Astrocyte (in vitro differentiated cells and primary cell): ENCODE results near the gene ZNF485. TPM values are rescaled to one million over a fixed set of nuclear protein-coding genes. Genes with fewer than 3 reads are reported as not detected.

Experiments
- DNase-seq: peaks from one replicate; pipeline ENCODE4 v3.0.0-alpha.2; 2010; ENCODE audit warnings: low read depth
- FAIRE-seq: peaks from 2 replicates; lab custom pipeline; 2011; peaks lifted over from hg19 to GRCh38; lab: Jason Lieb, UNC
- H2AFZ ChIP-seq: 2 replicates; pipeline ENCODE4 v1.6.0; 2012; ENCODE audit warnings: low read depth, low read length, inconsistent platforms
- H3K27ac ChIP-seq: 2 replicates; pipeline ENCODE4 v1.5.1; 2011; ENCODE audit warnings: low read depth, low read length, inconsistent platforms
- H3K27me3 ChIP-seq: 2 replicates; pipeline ENCODE4 v1.6.0; 2011; ENCODE audit warnings: low read length, inconsistent platforms; ENCODE audit not compliant: insufficient read depth
- H3K36me3 ChIP-seq: 2 replicates; pipeline ENCODE4 v1.5.1; 2011; ENCODE audit warnings: low read length, inconsistent platforms; ENCODE audit not compliant: insufficient read depth
- H3K4me1 ChIP-seq: 2 replicates; pipeline ENCODE4 v1.5.1; 2011; ENCODE audit warnings: low read length, inconsistent platforms; ENCODE audit not compliant: insufficient read depth
- H3K4me2 ChIP-seq: 2 replicates; pipeline ENCODE4 v1.6.0; 2012; ENCODE audit warnings: low read length, inconsistent platforms
- H3K4me3 ChIP-seq: 2 replicates; pipeline ENCODE4 v1.5.1; 2011; ENCODE audit warnings: low read depth, mild to moderate bottlenecking, low read length, inconsistent platforms; ENCODE audit not compliant: insufficient read depth
- H3K79me2 ChIP-seq: 2 replicates; pipeline ENCODE4 v1.6.0; 2012; ENCODE audit warnings: mild to moderate bottlenecking, low read length, inconsistent platforms; ENCODE audit not compliant: insufficient read depth
- H3K9ac ChIP-seq: 2 replicates; pipeline ENCODE4 v1.6.0; 2012; ENCODE audit warnings: mild to moderate bottlenecking, low read length, inconsistent platforms
- H3K9me3 ChIP-seq: 2 replicates; pipeline ENCODE4 v1.5.1; 2012; ENCODE audit warnings: low read depth, mild to moderate bottlenecking, low read length, inconsistent platforms; ENCODE audit not compliant: insufficient read depth
- H4K20me1 ChIP-seq: 2 replicates; pipeline ENCODE4 v1.6.0; 2012; ENCODE audit warnings: low read length, inconsistent platforms; ENCODE audit not compliant: insufficient read depth
- H3K27ac Mint-ChIP-seq: one replicate; pipeline ENCODE4 v1.8.0; 2021; ENCODE audit warnings: mild to moderate bottlenecking, mixed read lengths; ENCODE audit not compliant: unreplicated experiment
- H3K27me3 Mint-ChIP-seq: one replicate; pipeline ENCODE4 v1.8.0; 2021; ENCODE audit warnings: low read depth, mixed read lengths; ENCODE audit not compliant: unreplicated experiment
- H3K36me3 Mint-ChIP-seq: one replicate; pipeline ENCODE4 v1.8.0; 2021; ENCODE audit warnings: low read depth, mixed read lengths; ENCODE audit not compliant: unreplicated experiment
- H3K4me1 Mint-ChIP-seq: one replicate; pipeline ENCODE4 v1.8.0; 2021; ENCODE audit warnings: low read depth, mixed read lengths; ENCODE audit not compliant: unreplicated experiment
- H3K4me3 Mint-ChIP-seq: one replicate; pipeline ENCODE4 v1.8.0; 2021; ENCODE audit warnings: mild to moderate bottlenecking, moderate library complexity, mixed read lengths; ENCODE audit not compliant: unreplicated experiment
- H3K9me3 Mint-ChIP-seq: one replicate; pipeline ENCODE4 v1.8.0; 2021; ENCODE audit warnings: mild to moderate bottlenecking, mixed read lengths; ENCODE audit not compliant: unreplicated experiment
- EZH2 ChIP-seq: IDR thresholded peaks from 2 replicates; pipeline ENCODE4 v1.6.1; 2012; ENCODE audit warnings: mild to moderate bottlenecking, low read length, inconsistent platforms; ENCODE audit not compliant: insufficient read depth
- total RNA-seq: library from RNA; stranded (reverse); gene quantifications from 2 replicates; pipeline ENCODE4 v1.2.1, GENCODE V29; 2021
- TF ChIP-seq, protein P1 (sequence below): IDR thresholded peaks from 2 replicates; pipeline ENCODE4 v1.5.1; 2011; ENCODE audit warnings: low read depth, mild to moderate bottlenecking, inconsistent platforms, low read length, moderate library complexity; ENCODE audit not compliant: insufficient read depth

Gene ZNF485
- total RNA-seq, 1 donor from 2014 or later = 4.3 TPM

DNA sequence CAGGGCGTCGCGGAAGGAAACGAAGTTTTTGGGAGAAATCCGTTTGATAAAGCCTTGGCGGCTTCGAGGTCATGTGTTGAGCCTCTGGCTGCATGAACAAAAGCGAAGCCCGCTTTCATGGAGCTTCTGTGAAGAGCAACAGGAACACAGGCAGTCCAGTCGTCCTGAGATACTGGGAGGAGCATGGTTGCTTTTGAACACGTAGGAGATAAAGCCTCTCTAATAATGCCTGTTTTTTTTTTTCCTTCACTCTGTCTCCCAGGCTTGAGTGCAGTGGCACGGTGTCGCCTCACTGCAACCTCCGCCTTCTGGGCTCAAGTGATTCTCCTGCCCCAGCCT is 42.9 kb downstream of the ZNF485 start:
- H3K27me3 ChIP-seq = no peaks in the 10 kb centered on the region
- H3K4me3 ChIP-seq = peak overlapping the region; percentile 74
- H3K4me3 Mint-ChIP-seq = peak overlapping the region; percentile 93
- H3K4me2 ChIP-seq = peak overlapping the region; percentile 97
- H3K4me1 Mint-ChIP-seq = peaks cover 6% of the 10 kb centered on the region
- H3K27ac ChIP-seq = peak overlapping the region; percentile 44
- no peak for TF ChIP-seq EZH2
- TF ChIP-seq, protein P1, sequence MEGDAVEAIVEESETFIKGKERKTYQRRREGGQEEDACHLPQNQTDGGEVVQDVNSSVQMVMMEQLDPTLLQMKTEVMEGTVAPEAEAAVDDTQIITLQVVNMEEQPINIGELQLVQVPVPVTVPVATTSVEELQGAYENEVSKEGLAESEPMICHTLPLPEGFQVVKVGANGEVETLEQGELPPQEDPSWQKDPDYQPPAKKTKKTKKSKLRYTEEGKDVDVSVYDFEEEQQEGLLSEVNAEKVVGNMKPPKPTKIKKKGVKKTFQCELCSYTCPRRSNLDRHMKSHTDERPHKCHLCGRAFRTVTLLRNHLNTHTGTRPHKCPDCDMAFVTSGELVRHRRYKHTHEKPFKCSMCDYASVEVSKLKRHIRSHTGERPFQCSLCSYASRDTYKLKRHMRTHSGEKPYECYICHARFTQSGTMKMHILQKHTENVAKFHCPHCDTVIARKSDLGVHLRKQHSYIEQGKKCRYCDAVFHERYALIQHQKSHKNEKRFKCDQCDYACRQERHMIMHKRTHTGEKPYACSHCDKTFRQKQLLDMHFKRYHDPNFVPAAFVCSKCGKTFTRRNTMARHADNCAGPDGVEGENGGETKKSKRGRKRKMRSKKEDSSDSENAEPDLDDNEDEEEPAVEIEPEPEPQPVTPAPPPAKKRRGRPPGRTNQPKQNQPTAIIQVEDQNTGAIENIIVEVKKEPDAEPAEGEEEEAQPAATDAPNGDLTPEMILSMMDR = no peak
- H3K79me2 ChIP-seq = peaks cover 11% of the 10 kb centered on the region
- peaks cover 43% of the 10 kb centered on the region for H3K9me3 Mint-ChIP-seq
- H3K4me1 ChIP-seq = no peaks in the 10 kb centered on the region
- peaks cover 15% of the 10 kb centered on the region for H3K36me3 ChIP-seq
- H2AFZ ChIP-seq = peak overlapping the region; percentile 99
- peaks cover 22% of the 10 kb centered on the region for H3K36me3 Mint-ChIP-seq
- H4K20me1 ChIP-seq = no peaks in the 10 kb centered on the region
- peak overlapping the region; percentile 90 for H3K9ac ChIP-seq
- FAIRE-seq = no peak
- peaks cover 3% of the 10 kb centered on the region for H3K27me3 Mint-ChIP-seq
- no peak for DNase-seq
- peaks cover 27% of the 10 kb centered on the region for H3K9me3 ChIP-seq
- H3K27ac Mint-ChIP-seq = peak overlapping the region; percentile 70

GRCh38 chr10:43653746-43654145 is 47.5 kb downstream of the ZNF485 start:
- H3K9ac ChIP-seq = no peak overlapping the region
- no peak for FAIRE-seq
- H3K27ac ChIP-seq = no peak overlapping the region
- Mint-ChIP-seq H3K36me3 (no peaks in the 10 kb centered on the region), H3K4me1 (peaks cover 6% of the 10 kb centered on the region), H3K27ac (no peak overlapping the region), H3K4me3 (no peak overlapping the region), H3K9me3 (peaks cover 15% of the 10 kb centered on the region), H3K27me3 (peaks cover 3% of the 10 kb centered on the region)
- no peaks in the 10 kb centered on the region for H3K9me3 ChIP-seq
- no peaks in the 10 kb centered on the region for H3K79me2 ChIP-seq
- H3K36me3 ChIP-seq = no peaks in the 10 kb centered on the region
- no peak overlapping the region for H3K4me2 ChIP-seq
- H3K27me3 ChIP-seq = no peaks in the 10 kb centered on the region
- DNase-seq = peak; percentile 30
- no peaks in the 10 kb centered on the region for H3K4me1 ChIP-seq
- no peak for TF ChIP-seq EZH2
- TF ChIP-seq, protein P1 = no peak
- no peak overlapping the region for H3K4me3 ChIP-seq
- H4K20me1 ChIP-seq = no peaks in the 10 kb centered on the region
- H2AFZ ChIP-seq = no peak overlapping the region

DNA sequence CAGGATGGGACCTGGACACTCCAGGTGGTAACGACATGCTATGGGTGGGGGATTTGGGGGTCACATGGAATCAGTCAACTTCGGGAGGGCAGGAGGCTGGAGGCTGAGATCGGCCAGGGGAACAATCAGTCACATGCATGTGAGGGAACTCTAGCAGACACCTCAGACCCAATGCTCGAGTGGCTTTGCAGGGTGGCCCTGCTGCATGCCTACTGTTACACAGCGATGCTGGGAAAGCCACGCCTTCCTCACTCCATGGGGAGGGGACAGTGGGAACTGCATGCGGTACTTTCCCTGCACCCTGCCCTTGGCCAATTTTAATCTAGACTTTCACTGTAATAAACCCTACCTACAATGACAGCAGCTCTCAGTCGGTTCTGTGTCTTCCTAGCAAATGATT is 49.1 kb downstream of the ZNF485 start:
- no peak for DNase-seq
- no peaks in the 10 kb centered on the region for H3K9me3 ChIP-seq
- H3K4me3 ChIP-seq = no peak overlapping the region
- FAIRE-seq = no peak
- H3K27me3 ChIP-seq = no peaks in the 10 kb centered on the region
- H3K4me1 ChIP-seq = no peaks in the 10 kb centered on the region
- no peak overlapping the region for H3K27ac ChIP-seq
- H3K36me3 ChIP-seq = no peaks in the 10 kb centered on the region
- H2AFZ ChIP-seq = no peak overlapping the region
- Mint-ChIP-seq H3K9me3 (peaks cover 12% of the 10 kb centered on the region), H3K4me1 (peaks cover 6% of the 10 kb centered on the region), H3K4me3 (no peak overlapping the region), H3K36me3 (no peaks in the 10 kb centered on the region), H3K27ac (no peak overlapping the region), H3K27me3 (peaks cover 3% of the 10 kb centered on the region)
- H3K79me2 ChIP-seq = no peaks in the 10 kb centered on the region
- H4K20me1 ChIP-seq = no peaks in the 10 kb centered on the region
- no peak overlapping the region for H3K9ac ChIP-seq
- no peak overlapping the region for H3K4me2 ChIP-seq
- TF ChIP-seq EZH2 = no peak
- TF ChIP-seq, protein P1 = no peak
